GM12878 (cell line): Measurements from ENCODE around the gene COX18. TPM values are rescaled to one million over a fixed set of nuclear protein-coding genes. Genes with fewer than 3 reads are reported as not detected.

Experiments
- ATAC-seq: fragments of 200-7000 bp; cut with Tn5 transposase; 3 replicates; pipeline ENCODE4 v1.9.1; 2020; ENCODE audit warnings: mild to moderate bottlenecking, moderate library complexity
- BruUV-seq: library from RNA; stranded (reverse); fragments of 400-500 nt; replicated peaks from 2 replicates; lab custom pipeline; 2021; lab: Mats Ljungman, UMichigan
- CTCF ChIA-PET: fragments of 300-600 bp; sonication (Branson Sonifier 250); formaldehyde crosslinking; extraction: SDS; loops from one replicate; lab custom pipeline; 2021; ENCODE audit warnings: inconsistent platforms; lab: Yijun Ruan, JAX
- POLR2A ChIA-PET: fragments of 350-600 bp; formaldehyde crosslinking; extraction: SDS; loops from one replicate; lab custom pipeline; 2021; ENCODE audit warnings: inconsistent platforms; lab: Charles Lee
- RAD21 ChIA-PET: fragments of 300-600 bp; sonication (Branson Sonifier 250); formaldehyde crosslinking; loops from one replicate; lab custom pipeline; 2023; ENCODE audit warnings: antibody characterized with exemption; ENCODE audit not compliant: unreplicated experiment; lab: Charles Lee
- SMC1A ChIA-PET: fragments of 300-600 bp; sonication (Branson Sonifier 250); formaldehyde crosslinking; loops from one replicate; lab custom pipeline; 2023; ENCODE audit not compliant: unreplicated experiment, uncharacterized antibody; lab: Charles Lee
- DNase-seq: peaks from one replicate; pipeline ENCODE4 v3.0.0-alpha.2; 2011; ENCODE audit warnings: low read depth, low spot score
- FAIRE-seq: peaks from 3 replicates; lab custom pipeline; 2011; peaks lifted over from hg19 to GRCh38; lab: Jason Lieb, UNC
- H2AFZ ChIP-seq: 2 replicates; pipeline ENCODE4 v1.6.0; 2011; ENCODE audit warnings: low read depth, low read length, control low read depth; ENCODE audit not compliant: control insufficient read depth
- H3K27ac ChIP-seq: 2 replicates; pipeline ENCODE4 v1.5.1; 2011; ENCODE audit warnings: control low read depth; ENCODE audit not compliant: control insufficient read depth, insufficient read depth
- H3K27me3 ChIP-seq, 2 experiments: replicated peaks in 1 of 2; 2 replicates each; pipeline versions ENCODE4 v1.6.0 to v1.6.1; 2011; ENCODE audit warnings: low read length in 1 of 2; ENCODE audit not compliant: control insufficient read depth in 2 of 2, insufficient read depth in 2 of 2
- H3K36me3 ChIP-seq, 2 experiments: 2 replicates each; pipeline ENCODE4 v1.5.1; 2011; ENCODE audit warnings: low read length in 1 of 2; ENCODE audit not compliant: control insufficient read depth in 2 of 2, insufficient read depth in 2 of 2
- H3K4me1 ChIP-seq: 2 replicates; pipeline ENCODE4 v1.6.1; 2011; ENCODE audit warnings: mild to moderate bottlenecking, low read length, moderate library complexity, mixed read lengths; ENCODE audit not compliant: control insufficient read depth, insufficient read depth
- H3K4me2 ChIP-seq: 2 replicates; pipeline ENCODE4 v1.6.0; 2011; ENCODE audit warnings: control low read depth; ENCODE audit not compliant: control insufficient read depth, insufficient read depth
- H3K4me3 ChIP-seq: fragments of 200-600 bp; sonication (generic); 2 replicates; pipeline ENCODE4 v1.5.1; 2016
- H3K79me2 ChIP-seq: 2 replicates; pipeline ENCODE4 v1.6.0; 2011; ENCODE audit warnings: low read length; ENCODE audit not compliant: control insufficient read depth, insufficient read depth
- H3K9ac ChIP-seq: 2 replicates; pipeline ENCODE4 v1.8.0; 2011; ENCODE audit warnings: low read length, control low read depth, mixed read lengths; ENCODE audit not compliant: control insufficient read depth, insufficient read depth
- H3K9me3 ChIP-seq: replicated peaks from 3 replicates; pipeline ENCODE4 v1.5.1; 2011; ENCODE audit warnings: mild to moderate bottlenecking, low read length; ENCODE audit not compliant: control insufficient read depth, insufficient read depth
- H4K20me1 ChIP-seq: 2 replicates; pipeline ENCODE4 v1.6.0; 2011; ENCODE audit not compliant: control insufficient read depth, insufficient read depth
- HCFC1 ChIP-seq: fragments of 150-350 bp; IDR thresholded peaks from 2 replicates; pipeline ENCODE4 v1.6.1; 2014; ENCODE audit warnings: low read length
- LARP7 ChIP-seq: fragments of 450-650 bp; IDR thresholded peaks from 2 replicates; pipeline ENCODE4 v1.6.1; 2017; ENCODE audit warnings: mild to moderate bottlenecking
- PAX5 ChIP-seq: IDR thresholded peaks from 2 replicates; pipeline ENCODE4 v1.6.1; 2011; ENCODE audit warnings: low read depth, low read length, borderline replicate concordance
- YY1 ChIP-seq: IDR thresholded peaks from 2 replicates; pipeline ENCODE4 v1.6.1; 2011; ENCODE audit warnings: low read depth, mild to moderate bottlenecking, low read length
- WGBS: methylation state at CpG from one replicate; pipeline ENCODE4 v1.1.6; 2016; ENCODE audit warnings: low lambda C conversion rate; ENCODE audit not compliant: insufficient replicate concordance, insufficient coverage; ENCODE audit errors: missing lambda C conversion rate; 5-methylcytosine and 5-hydroxymethylcytosine counted together
- in situ Hi-C: fragments of 300-500 bp; cut with MboI; formaldehyde crosslinking; loops from 9 replicates; pipeline ENCODE4 v1.14.3; 2018; ENCODE audit warnings: mixed read lengths
- intact Hi-C: fragments of 100-400 bp; cut with micrococcal nuclease; formaldehyde crosslinking; loops from one replicate; pipeline ENCODE4 v1.14.2; 2022; ENCODE audit not compliant: unreplicated experiment
- polyA plus RNA-seq, 11 experiments: library from polyadenylated mRNA; depleted of rRNA in 4 of 11; unstranded in 6 of 11; stranded (reverse) in 5 of 11; fragments of >200 nt; fragmentation: Nextera tagmentation in 4 of 11; fragmentation: Illumina TruSeq in 1 of 11; extraction: Ambion mirVana in 4 of 11; extraction: Trizol in 1 of 11; gene quantifications; 1 replicate in 1 of 11; 2 replicates in 10 of 11; pipeline versions ENCODE4 v1.2.1 to v1.2.3, GENCODE V29; 2011 to 2016; ENCODE audit warnings: inconsistent platforms in 2 of 11, missing spikeins in 2 of 11, low read depth in 1 of 11
- total RNA-seq, 4 experiments: library from RNA; depleted of rRNA in 3 of 4; stranded (reverse); fragments of >200 nt in 3 of 4; fragmentation: Illumina TruSeq in 1 of 4; extraction: Trizol in 1 of 4; gene quantifications; 2 replicates each; pipeline versions ENCODE4 v1.2.1 to v1.2.3, GENCODE V29; 2013 to 2021
- TF ChIP-seq, protein P1 (sequence below): fragments of 450-650 bp; formaldehyde crosslinking; IDR thresholded peaks from 2 replicates; pipeline ENCODE4 v1.4.0; 2020; ENCODE audit warnings: mild to moderate bottlenecking, moderate library complexity

COX18 gene
- total and polyA plus RNA-seq, 10 of the 15 experiments (the other 5 are each of a cell fraction or from before 2014, with no cell fraction given), result 7.2 to 36.4 (median 17.7) TPM

DNA sequence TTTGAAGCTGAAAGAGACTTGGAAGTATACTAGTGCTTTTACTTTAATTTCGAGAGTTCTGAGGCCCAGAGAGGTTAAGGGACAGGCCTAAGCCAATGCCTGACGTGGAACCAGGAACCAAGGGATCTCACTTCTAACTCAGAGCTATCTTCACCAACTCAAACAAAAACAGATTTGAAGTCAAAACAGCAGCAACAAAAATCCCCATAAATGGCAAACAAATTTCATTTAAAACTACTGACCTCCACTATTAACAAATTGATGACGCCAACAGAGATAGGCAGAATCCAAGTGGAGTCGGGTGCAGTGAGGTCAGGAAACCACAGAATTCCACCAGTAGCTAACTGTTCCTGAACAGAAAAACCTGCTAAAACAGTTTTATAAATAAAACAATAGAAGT lies 5.0 kb downstream of the COX18 start:
- DNase-seq (no peak), FAIRE-seq (no peak), ATAC-seq (no peak)
- no peaks in the 10 kb centered on the region for H3K9me3 ChIP-seq
- in situ Hi-C loops, result loop anchor here (25.0 kb wide), 1 partner anchor 1098 kb away; the partner anchor contains the start of gene MTHFD2L
- ChIA-PET SMC1A (interaction anchor here (0.9 kb wide), 1 partner anchor 191 kb away, joined by 3 read pairs; no protein-coding TSS in a partner anchor), RAD21 (no interaction called here), CTCF (interaction anchor here (1.2 kb wide), 1 partner anchor 26 kb away, joined by 4 read pairs; no protein-coding TSS in a partner anchor), POLR2A (no interaction called here)
- no TSS peak for BruUV-seq
- H3K27me3 ChIP-seq, result no peaks in the 10 kb centered on the region
- H3K4me1 ChIP-seq, result peaks cover 4% of the 10 kb centered on the region; the same call in 1 of the 2 replicates
- H3K36me3 ChIP-seq, result peaks cover 0 to 12% of the 10 kb centered on the region in 2 experiments; a peak in 3 of 4 replicates
- TF ChIP-seq YY1 (no peak), PAX5 (no peak), LARP7 (no peak), HCFC1 (no peak)
- TF ChIP-seq, protein P1, sequence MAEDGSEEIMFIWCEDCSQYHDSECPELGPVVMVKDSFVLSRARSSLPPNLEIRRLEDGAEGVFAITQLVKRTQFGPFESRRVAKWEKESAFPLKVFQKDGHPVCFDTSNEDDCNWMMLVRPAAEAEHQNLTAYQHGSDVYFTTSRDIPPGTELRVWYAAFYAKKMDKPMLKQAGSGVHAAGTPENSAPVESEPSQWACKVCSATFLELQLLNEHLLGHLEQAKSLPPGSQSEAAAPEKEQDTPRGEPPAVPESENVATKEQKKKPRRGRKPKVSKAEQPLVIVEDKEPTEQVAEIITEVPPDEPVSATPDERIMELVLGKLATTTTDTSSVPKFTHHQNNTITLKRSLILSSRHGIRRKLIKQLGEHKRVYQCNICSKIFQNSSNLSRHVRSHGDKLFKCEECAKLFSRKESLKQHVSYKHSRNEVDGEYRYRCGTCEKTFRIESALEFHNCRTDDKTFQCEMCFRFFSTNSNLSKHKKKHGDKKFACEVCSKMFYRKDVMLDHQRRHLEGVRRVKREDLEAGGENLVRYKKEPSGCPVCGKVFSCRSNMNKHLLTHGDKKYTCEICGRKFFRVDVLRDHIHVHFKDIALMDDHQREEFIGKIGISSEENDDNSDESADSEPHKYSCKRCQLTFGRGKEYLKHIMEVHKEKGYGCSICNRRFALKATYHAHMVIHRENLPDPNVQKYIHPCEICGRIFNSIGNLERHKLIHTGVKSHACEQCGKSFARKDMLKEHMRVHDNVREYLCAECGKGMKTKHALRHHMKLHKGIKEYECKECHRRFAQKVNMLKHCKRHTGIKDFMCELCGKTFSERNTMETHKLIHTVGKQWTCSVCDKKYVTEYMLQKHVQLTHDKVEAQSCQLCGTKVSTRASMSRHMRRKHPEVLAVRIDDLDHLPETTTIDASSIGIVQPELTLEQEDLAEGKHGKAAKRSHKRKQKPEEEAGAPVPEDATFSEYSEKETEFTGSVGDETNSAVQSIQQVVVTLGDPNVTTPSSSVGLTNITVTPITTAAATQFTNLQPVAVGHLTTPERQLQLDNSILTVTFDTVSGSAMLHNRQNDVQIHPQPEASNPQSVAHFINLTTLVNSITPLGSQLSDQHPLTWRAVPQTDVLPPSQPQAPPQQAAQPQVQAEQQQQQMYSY (CRISPR knock-in tag), result no peak
- H3K9ac ChIP-seq, result no peak overlapping the region
- intact Hi-C loops, result no loop called here
- H3K79me2 ChIP-seq, result peaks cover 29% of the 10 kb centered on the region
- no peak overlapping the region for H3K4me2 ChIP-seq
- WGBS, result 27% methylated on average over 4 of the region's 4 CpGs
- no peak overlapping the region for H3K4me3 ChIP-seq
- no peak overlapping the region for H2AFZ ChIP-seq
- no peaks in the 10 kb centered on the region for H4K20me1 ChIP-seq
- no peak overlapping the region for H3K27ac ChIP-seq
